Activated CD4-positive, alpha-beta T cell treated with anti-CD3 and anti-CD28 coated beads, Interleukin-2, amount 10 ng/mL, durations not matched to agents 7 days and 5 days (primary cell): ENCODE data around the gene ABCA12. TPM values are rescaled to one million over a fixed set of nuclear protein-coding genes. Genes with fewer than 3 reads are reported as not detected.

Source experiments
- CTCF ChIA-PET: fragments of 350-600 bp; sonication (Branson Sonifier 250); formaldehyde crosslinking; loops from one replicate; lab custom pipeline; 2021; ENCODE audit warnings: antibody characterized with exemption; lab: Charles Lee
- POLR2A ChIA-PET: fragments of 350-600 bp; sonication (Branson Sonifier 250); formaldehyde crosslinking; loops from one replicate; lab custom pipeline; 2021; ENCODE audit warnings: antibody characterized with exemption; lab: Charles Lee
- DNase-seq: peaks from one replicate; pipeline ENCODE4 v3.0.0-alpha.2; 2020
- H3K27ac Mint-ChIP-seq: one replicate; pipeline ENCODE4 v1.8.0; 2021; ENCODE audit warnings: mild to moderate bottlenecking, moderate library complexity, mixed read lengths
- H3K27me3 Mint-ChIP-seq: one replicate; pipeline ENCODE4 v1.8.0; 2021; ENCODE audit warnings: mixed read lengths
- H3K36me3 Mint-ChIP-seq: one replicate; pipeline ENCODE4 v1.8.0; 2021; ENCODE audit warnings: low read depth, mixed read lengths
- H3K4me1 Mint-ChIP-seq: one replicate; pipeline ENCODE4 v1.8.0; 2021; ENCODE audit warnings: mixed read lengths
- H3K4me3 Mint-ChIP-seq: one replicate; pipeline ENCODE4 v1.8.0; 2021; ENCODE audit warnings: mild to moderate bottlenecking, moderate library complexity, mixed read lengths
- H3K9me3 Mint-ChIP-seq: one replicate; pipeline ENCODE4 v1.8.0; 2021; ENCODE audit warnings: mixed read lengths
- total RNA-seq, 2 experiments: library from RNA; stranded (reverse); gene quantifications; one replicate each; pipeline ENCODE4 v1.2.3, GENCODE V29; 2021

Gene ABCA12
- total RNA-seq, 2 experiments from 2014 or later, result not detected

- no peak for DNase-seq
- H3K9me3 Mint-ChIP-seq, result no peaks in the 10 kb centered on the region
- ChIA-PET CTCF (no interaction called here), POLR2A (no interaction called here)
- H3K4me3 Mint-ChIP-seq, result no peak overlapping the region
- no peak overlapping the region for H3K27ac Mint-ChIP-seq
- no peaks in the 10 kb centered on the region for H3K36me3 Mint-ChIP-seq
- no peaks in the 10 kb centered on the region for H3K4me1 Mint-ChIP-seq
- H3K27me3 Mint-ChIP-seq, result no peaks in the 10 kb centered on the region
These were observed 11.1 kb upstream of the ABCA12 start for GRCh38 chr2:215149486-215149885.

GRCh38 chr2:215149060-215149459 is 10.6 kb upstream of the ABCA12 start:
- no peaks in the 10 kb centered on the region for H3K36me3 Mint-ChIP-seq
- no peak overlapping the region for H3K4me3 Mint-ChIP-seq
- DNase-seq, result no peak
- H3K9me3 Mint-ChIP-seq, result no peaks in the 10 kb centered on the region
- ChIA-PET CTCF (no interaction called here), POLR2A (no interaction called here)
- H3K27ac Mint-ChIP-seq, result no peak overlapping the region
- H3K4me1 Mint-ChIP-seq, result no peaks in the 10 kb centered on the region
- H3K27me3 Mint-ChIP-seq, result no peaks in the 10 kb centered on the region

GRCh38 chr2:215145611-215146010 is 7.2 kb upstream of the ABCA12 start:
- Mint-ChIP-seq H3K27me3 (no peaks in the 10 kb centered on the region), H3K36me3 (no peaks in the 10 kb centered on the region), H3K27ac (no peak overlapping the region), H3K4me1 (no peaks in the 10 kb centered on the region), H3K4me3 (no peak overlapping the region), H3K9me3 (no peaks in the 10 kb centered on the region)
- ChIA-PET POLR2A (no interaction called here), CTCF (no interaction called here)
- DNase-seq, result no peak

GRCh38 chr2:215144106-215144875 is 5.9 kb upstream of the ABCA12 start:
- H3K4me3 Mint-ChIP-seq, result no peak overlapping the region
- POLR2A ChIA-PET, result no interaction called here
- no peaks in the 10 kb centered on the region for H3K9me3 Mint-ChIP-seq
- no peaks in the 10 kb centered on the region for H3K4me1 Mint-ChIP-seq
- no peak for DNase-seq
- no peaks in the 10 kb centered on the region for H3K36me3 Mint-ChIP-seq
- H3K27me3 Mint-ChIP-seq, result no peaks in the 10 kb centered on the region
- CTCF ChIA-PET, result no interaction called here
- H3K27ac Mint-ChIP-seq, result no peak overlapping the region

GRCh38 chr2:215143458-215143857 is 5.0 kb upstream of the ABCA12 start:
- H3K4me1 Mint-ChIP-seq, result no peaks in the 10 kb centered on the region

GRCh38 chr2:215141706-215142105 is 3.3 kb upstream of the ABCA12 start:
- DNase-seq, result no peak
- no peaks in the 10 kb centered on the region for H3K9me3 Mint-ChIP-seq
- ChIA-PET CTCF (no interaction called here), POLR2A (no interaction called here)
- no peaks in the 10 kb centered on the region for H3K4me1 Mint-ChIP-seq
- no peak overlapping the region for H3K27ac Mint-ChIP-seq
- no peaks in the 10 kb centered on the region for H3K27me3 Mint-ChIP-seq
- H3K36me3 Mint-ChIP-seq, result no peaks in the 10 kb centered on the region
- no peak overlapping the region for H3K4me3 Mint-ChIP-seq

More at GRCh38 chr2:215143458-215143857, 5.0 kb upstream of the ABCA12 start:
- Mint-ChIP-seq H3K4me3 (no peak overlapping the region), H3K27ac (no peak overlapping the region), H3K36me3 (no peaks in the 10 kb centered on the region), H3K9me3 (no peaks in the 10 kb centered on the region), H3K27me3 (no peaks in the 10 kb centered on the region)
- DNase-seq, result no peak
- CTCF ChIA-PET, result no interaction called here
- POLR2A ChIA-PET, result no interaction called here

- Mint-ChIP-seq H3K4me1 (no peaks in the 10 kb centered on the region), H3K9me3 (no peaks in the 10 kb centered on the region), H3K4me3 (no peak overlapping the region), H3K36me3 (no peaks in the 10 kb centered on the region), H3K27me3 (no peaks in the 10 kb centered on the region), H3K27ac (no peak overlapping the region)
- CTCF ChIA-PET, result no interaction called here
- no peak for DNase-seq
- POLR2A ChIA-PET, result no interaction called here
These were observed 1.8 kb upstream of the ABCA12 start for GRCh38 chr2:215140166-215140707.

GRCh38 chr2:215137741-215138340 is 585 bp downstream of the ABCA12 start:
- H3K27ac Mint-ChIP-seq, result no peak overlapping the region
- no peaks in the 10 kb centered on the region for H3K9me3 Mint-ChIP-seq
- no peaks in the 10 kb centered on the region for H3K4me1 Mint-ChIP-seq
- POLR2A ChIA-PET, result no interaction called here
- H3K36me3 Mint-ChIP-seq, result no peaks in the 10 kb centered on the region
- no peaks in the 10 kb centered on the region for H3K27me3 Mint-ChIP-seq
- DNase-seq, result no peak
- no peak overlapping the region for H3K4me3 Mint-ChIP-seq
- CTCF ChIA-PET, result no interaction called here

- DNase-seq, result no peak
- Mint-ChIP-seq H3K9me3 (no peaks in the 10 kb centered on the region), H3K4me3 (no peak overlapping the region)
These were observed 1.1 kb downstream of the ABCA12 start for GRCh38 chr2:215137329-215137686.

GRCh38 chr2:215136669-215137328 is 1.6 kb downstream of the ABCA12 start:
- Mint-ChIP-seq H3K27ac (no peak overlapping the region), H3K9me3 (no peaks in the 10 kb centered on the region), H3K4me1 (no peaks in the 10 kb centered on the region), H3K4me3 (no peak overlapping the region), H3K27me3 (no peaks in the 10 kb centered on the region), H3K36me3 (no peaks in the 10 kb centered on the region)
- POLR2A ChIA-PET, result no interaction called here
- CTCF ChIA-PET, result no interaction called here
- DNase-seq, result no peak

More at GRCh38 chr2:215137329-215137686, 1.1 kb downstream of the ABCA12 start:
- CTCF ChIA-PET, result no interaction called here
- no peaks in the 10 kb centered on the region for H3K27me3 Mint-ChIP-seq
- no peak overlapping the region for H3K27ac Mint-ChIP-seq
- POLR2A ChIA-PET, result no interaction called here
- H3K36me3 Mint-ChIP-seq, result no peaks in the 10 kb centered on the region
- H3K4me1 Mint-ChIP-seq, result no peaks in the 10 kb centered on the region

- Mint-ChIP-seq H3K9me3 (peaks cover 4% of the 10 kb centered on the region), H3K27me3 (no peaks in the 10 kb centered on the region), H3K4me1 (no peaks in the 10 kb centered on the region), H3K27ac (no peak overlapping the region), H3K36me3 (no peaks in the 10 kb centered on the region), H3K4me3 (no peak overlapping the region)
- DNase-seq, result no peak
- ChIA-PET CTCF (no interaction called here), POLR2A (no interaction called here)
These were observed 18.0 kb downstream of the ABCA12 start for GRCh38 chr2:215120401-215120800.

- no peaks in the 10 kb centered on the region for H3K4me1 Mint-ChIP-seq
- no peaks in the 10 kb centered on the region for H3K27me3 Mint-ChIP-seq
- peaks cover 4% of the 10 kb centered on the region for H3K9me3 Mint-ChIP-seq
- H3K36me3 Mint-ChIP-seq, result no peaks in the 10 kb centered on the region
- no peak overlapping the region for H3K4me3 Mint-ChIP-seq
- DNase-seq, result no peak
- no peak overlapping the region for H3K27ac Mint-ChIP-seq
- ChIA-PET CTCF (no interaction called here), POLR2A (no interaction called here)
These were observed 18.6 kb downstream of the ABCA12 start for GRCh38 chr2:215119847-215120246.

- POLR2A ChIA-PET, result no interaction called here
- DNase-seq, result no peak
- H3K27me3 Mint-ChIP-seq, result no peaks in the 10 kb centered on the region
- no peaks in the 10 kb centered on the region for H3K9me3 Mint-ChIP-seq
- H3K36me3 Mint-ChIP-seq, result no peaks in the 10 kb centered on the region
- CTCF ChIA-PET, result no interaction called here
- no peaks in the 10 kb centered on the region for H3K4me1 Mint-ChIP-seq
- no peak overlapping the region for H3K27ac Mint-ChIP-seq
- no peak overlapping the region for H3K4me3 Mint-ChIP-seq
These were observed 27.5 kb downstream of the ABCA12 start for GRCh38 chr2:215110918-215111317.
